GM23338 (cell line): ENCODE results near the gene POLE. TPM values are rescaled to one million over a fixed set of nuclear protein-coding genes. Genes with fewer than 3 reads are reported as not detected.

Experiments
- ATAC-seq: fragments of 200-7000 bp; cut with Tn5 transposase; 3 replicates; pipeline ENCODE4 v1.9.1; 2020
- DNase-seq: peaks from one replicate; pipeline ENCODE4 v3.0.0-alpha.2; 2015; ENCODE audit warnings: low spot score
- H2AFZ ChIP-seq: fragments of 200-600 bp; sonication (generic); 2 replicates; pipeline ENCODE4 v1.8.0; 2016; ENCODE audit warnings: antibody characterized with exemption, mild to moderate bottlenecking, moderate library complexity
- H3F3A ChIP-seq: fragments of 200-600 bp; sonication (generic); replicated peaks from 2 replicates; pipeline ENCODE4 v1.8.0; 2017; ENCODE audit warnings: antibody characterized with exemption, mixed run types, low read depth
- H3K27ac ChIP-seq: fragments of 200-600 bp; sonication (generic); 2 replicates; pipeline ENCODE4 v1.6.1; 2016; ENCODE audit warnings: low read depth
- H3K27me3 ChIP-seq: fragments of 200-600 bp; sonication (generic); 2 replicates; pipeline ENCODE4 v1.8.0; 2016; ENCODE audit warnings: mild to moderate bottlenecking, mixed run types, moderate library complexity; ENCODE audit not compliant: insufficient read depth
- H3K36me3 ChIP-seq: fragments of 200-600 bp; sonication (generic); 2 replicates; pipeline ENCODE4 v1.8.0; 2016; ENCODE audit warnings: mild to moderate bottlenecking; ENCODE audit not compliant: insufficient read depth
- H3K4me1 ChIP-seq: fragments of 200-600 bp; sonication (generic); 2 replicates; pipeline ENCODE4 v1.8.0; 2016; ENCODE audit warnings: mild to moderate bottlenecking, moderate library complexity; ENCODE audit not compliant: insufficient read depth
- H3K4me2 ChIP-seq: fragments of 200-600 bp; sonication (generic); 2 replicates; pipeline ENCODE4 v1.7.1; 2017; ENCODE audit warnings: mixed run types
- H3K4me3 ChIP-seq: fragments of 200-600 bp; sonication (generic); 2 replicates; pipeline ENCODE4 v1.6.1; 2016; ENCODE audit warnings: mixed run types
- H3K79me2 ChIP-seq: fragments of 200-600 bp; sonication (generic); replicated peaks from 2 replicates; pipeline ENCODE4 v1.8.0; 2017; ENCODE audit warnings: mild to moderate bottlenecking; ENCODE audit not compliant: insufficient read depth
- H3K9me2 ChIP-seq: fragments of 200-600 bp; sonication (generic); 2 replicates; pipeline ENCODE4 v1.8.0; 2017; ENCODE audit not compliant: insufficient read depth
- H4K20me1 ChIP-seq: fragments of 200-600 bp; sonication (generic); replicated peaks from 2 replicates; pipeline ENCODE4 v1.8.0; 2017; ENCODE audit warnings: mild to moderate bottlenecking; ENCODE audit not compliant: insufficient read depth
- H3K27ac Mint-ChIP-seq: 2 replicates; pipeline ENCODE4 v1.8.0; 2020; ENCODE audit warnings: inconsistent platforms, mild to moderate bottlenecking, moderate library complexity, mixed read lengths
- H3K27me3 Mint-ChIP-seq: 3 replicates; pipeline ENCODE4 v1.8.0; 2022; ENCODE audit warnings: low read depth, mild to moderate bottlenecking, moderate library complexity, mixed read lengths, inconsistent platforms; ENCODE audit not compliant: insufficient read depth, poor library complexity
- H3K36me3 Mint-ChIP-seq: 3 replicates; pipeline ENCODE4 v1.8.0; 2021; ENCODE audit warnings: low read depth, mild to moderate bottlenecking, inconsistent platforms, moderate library complexity, mixed read lengths
- H3K4me1 Mint-ChIP-seq: 3 replicates; pipeline ENCODE4 v1.8.0; 2020; ENCODE audit warnings: mild to moderate bottlenecking, inconsistent platforms, mixed read lengths
- H3K4me3 Mint-ChIP-seq: 3 replicates; pipeline ENCODE4 v1.8.0; 2021; ENCODE audit warnings: moderate library complexity, mild to moderate bottlenecking, inconsistent platforms, mixed read lengths
- H3K9me3 Mint-ChIP-seq: 3 replicates; pipeline ENCODE4 v1.8.0; 2020; ENCODE audit warnings: moderate library complexity, mild to moderate bottlenecking, inconsistent platforms, mixed read lengths
- EZH2 ChIP-seq: fragments of 200-600 bp; sonication (generic); IDR thresholded peaks from one replicate; pipeline ENCODE4 v1.8.0; 2017; ENCODE audit warnings: antibody characterized with exemption, mild to moderate bottlenecking, low read depth; ENCODE audit not compliant: unreplicated experiment
- EZH2phosphoT487 ChIP-seq: fragments of 200-600 bp; sonication (generic); IDR thresholded peaks from one replicate; pipeline ENCODE4 v1.8.1; 2018; ENCODE audit warnings: antibody characterized with exemption; ENCODE audit not compliant: unreplicated experiment
- POLR2AphosphoS5 ChIP-seq: IDR thresholded peaks from 2 replicates; pipeline ENCODE4 v1.6.1; 2016; ENCODE audit warnings: antibody characterized with exemption, low read depth
- STAT1 ChIP-seq: IDR thresholded peaks from one replicate; pipeline ENCODE4 v1.6.1; 2016; ENCODE audit warnings: antibody characterized with exemption; ENCODE audit not compliant: unreplicated experiment
- ZNF114 ChIP-seq: fragments of 250-450 bp; sonication (Bioruptor Pico); IDR thresholded peaks from 2 replicates; pipeline ENCODE4 v1.5.0; 2020; ENCODE audit warnings: mild to moderate bottlenecking, moderate library complexity
- ZNF331 ChIP-seq: fragments of 250-450 bp; sonication (Bioruptor Pico); IDR thresholded peaks from 2 replicates; pipeline ENCODE4 v1.5.0; 2020; ENCODE audit warnings: low read depth, mild to moderate bottlenecking, moderate library complexity
- polyA plus RNA-seq: library from polyadenylated mRNA; unstranded; fragments of >200 nt; fragmentation: Nextera tagmentation; extraction: Ambion mirVana; gene quantifications from 2 replicates; pipeline ENCODE4 v1.2.1, GENCODE V29; 2016
- total RNA-seq: library from RNA; depleted of rRNA; stranded (reverse); fragments of >200 nt; shearing (Covaris generic); gene quantifications from 2 replicates; pipeline ENCODE4 v1.2.3, GENCODE V29; 2014
- TF ChIP-seq, protein P1 (sequence below): fragments of 250-450 bp; sonication (Bioruptor Pico); IDR thresholded peaks from 2 replicates; pipeline ENCODE4 v1.5.0; 2020; ENCODE audit warnings: mild to moderate bottlenecking, moderate library complexity
- TF ChIP-seq, protein P2 (sequence below): IDR thresholded peaks from one replicate; pipeline ENCODE4 v1.6.1; 2018; ENCODE audit warnings: antibody characterized with exemption; ENCODE audit not compliant: unreplicated experiment

POLE gene
- total and polyA plus RNA-seq, 2 experiments from 2014 or later: 33.6 to 125 TPM

DNA sequence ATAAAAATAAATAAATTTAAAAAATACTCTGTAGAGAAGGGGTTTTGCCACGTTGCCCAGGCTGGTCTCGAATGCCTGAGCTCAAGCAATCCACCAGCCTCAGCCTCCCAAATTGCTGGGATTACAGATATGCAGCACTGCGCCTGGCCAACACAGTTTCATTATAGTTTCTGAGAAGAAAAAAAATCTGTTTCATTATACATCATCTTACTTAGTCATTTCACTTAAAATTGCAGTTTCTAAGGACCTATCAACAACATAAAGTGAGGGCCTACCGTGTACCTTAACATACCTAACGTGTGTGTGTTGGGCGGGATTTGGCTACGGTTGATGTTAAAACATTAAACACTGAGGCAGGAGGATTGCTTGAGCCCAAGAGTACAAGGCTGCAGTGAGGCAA lies 40.3 kb downstream of the POLE start (continued):
- TF ChIP-seq, protein P1, sequence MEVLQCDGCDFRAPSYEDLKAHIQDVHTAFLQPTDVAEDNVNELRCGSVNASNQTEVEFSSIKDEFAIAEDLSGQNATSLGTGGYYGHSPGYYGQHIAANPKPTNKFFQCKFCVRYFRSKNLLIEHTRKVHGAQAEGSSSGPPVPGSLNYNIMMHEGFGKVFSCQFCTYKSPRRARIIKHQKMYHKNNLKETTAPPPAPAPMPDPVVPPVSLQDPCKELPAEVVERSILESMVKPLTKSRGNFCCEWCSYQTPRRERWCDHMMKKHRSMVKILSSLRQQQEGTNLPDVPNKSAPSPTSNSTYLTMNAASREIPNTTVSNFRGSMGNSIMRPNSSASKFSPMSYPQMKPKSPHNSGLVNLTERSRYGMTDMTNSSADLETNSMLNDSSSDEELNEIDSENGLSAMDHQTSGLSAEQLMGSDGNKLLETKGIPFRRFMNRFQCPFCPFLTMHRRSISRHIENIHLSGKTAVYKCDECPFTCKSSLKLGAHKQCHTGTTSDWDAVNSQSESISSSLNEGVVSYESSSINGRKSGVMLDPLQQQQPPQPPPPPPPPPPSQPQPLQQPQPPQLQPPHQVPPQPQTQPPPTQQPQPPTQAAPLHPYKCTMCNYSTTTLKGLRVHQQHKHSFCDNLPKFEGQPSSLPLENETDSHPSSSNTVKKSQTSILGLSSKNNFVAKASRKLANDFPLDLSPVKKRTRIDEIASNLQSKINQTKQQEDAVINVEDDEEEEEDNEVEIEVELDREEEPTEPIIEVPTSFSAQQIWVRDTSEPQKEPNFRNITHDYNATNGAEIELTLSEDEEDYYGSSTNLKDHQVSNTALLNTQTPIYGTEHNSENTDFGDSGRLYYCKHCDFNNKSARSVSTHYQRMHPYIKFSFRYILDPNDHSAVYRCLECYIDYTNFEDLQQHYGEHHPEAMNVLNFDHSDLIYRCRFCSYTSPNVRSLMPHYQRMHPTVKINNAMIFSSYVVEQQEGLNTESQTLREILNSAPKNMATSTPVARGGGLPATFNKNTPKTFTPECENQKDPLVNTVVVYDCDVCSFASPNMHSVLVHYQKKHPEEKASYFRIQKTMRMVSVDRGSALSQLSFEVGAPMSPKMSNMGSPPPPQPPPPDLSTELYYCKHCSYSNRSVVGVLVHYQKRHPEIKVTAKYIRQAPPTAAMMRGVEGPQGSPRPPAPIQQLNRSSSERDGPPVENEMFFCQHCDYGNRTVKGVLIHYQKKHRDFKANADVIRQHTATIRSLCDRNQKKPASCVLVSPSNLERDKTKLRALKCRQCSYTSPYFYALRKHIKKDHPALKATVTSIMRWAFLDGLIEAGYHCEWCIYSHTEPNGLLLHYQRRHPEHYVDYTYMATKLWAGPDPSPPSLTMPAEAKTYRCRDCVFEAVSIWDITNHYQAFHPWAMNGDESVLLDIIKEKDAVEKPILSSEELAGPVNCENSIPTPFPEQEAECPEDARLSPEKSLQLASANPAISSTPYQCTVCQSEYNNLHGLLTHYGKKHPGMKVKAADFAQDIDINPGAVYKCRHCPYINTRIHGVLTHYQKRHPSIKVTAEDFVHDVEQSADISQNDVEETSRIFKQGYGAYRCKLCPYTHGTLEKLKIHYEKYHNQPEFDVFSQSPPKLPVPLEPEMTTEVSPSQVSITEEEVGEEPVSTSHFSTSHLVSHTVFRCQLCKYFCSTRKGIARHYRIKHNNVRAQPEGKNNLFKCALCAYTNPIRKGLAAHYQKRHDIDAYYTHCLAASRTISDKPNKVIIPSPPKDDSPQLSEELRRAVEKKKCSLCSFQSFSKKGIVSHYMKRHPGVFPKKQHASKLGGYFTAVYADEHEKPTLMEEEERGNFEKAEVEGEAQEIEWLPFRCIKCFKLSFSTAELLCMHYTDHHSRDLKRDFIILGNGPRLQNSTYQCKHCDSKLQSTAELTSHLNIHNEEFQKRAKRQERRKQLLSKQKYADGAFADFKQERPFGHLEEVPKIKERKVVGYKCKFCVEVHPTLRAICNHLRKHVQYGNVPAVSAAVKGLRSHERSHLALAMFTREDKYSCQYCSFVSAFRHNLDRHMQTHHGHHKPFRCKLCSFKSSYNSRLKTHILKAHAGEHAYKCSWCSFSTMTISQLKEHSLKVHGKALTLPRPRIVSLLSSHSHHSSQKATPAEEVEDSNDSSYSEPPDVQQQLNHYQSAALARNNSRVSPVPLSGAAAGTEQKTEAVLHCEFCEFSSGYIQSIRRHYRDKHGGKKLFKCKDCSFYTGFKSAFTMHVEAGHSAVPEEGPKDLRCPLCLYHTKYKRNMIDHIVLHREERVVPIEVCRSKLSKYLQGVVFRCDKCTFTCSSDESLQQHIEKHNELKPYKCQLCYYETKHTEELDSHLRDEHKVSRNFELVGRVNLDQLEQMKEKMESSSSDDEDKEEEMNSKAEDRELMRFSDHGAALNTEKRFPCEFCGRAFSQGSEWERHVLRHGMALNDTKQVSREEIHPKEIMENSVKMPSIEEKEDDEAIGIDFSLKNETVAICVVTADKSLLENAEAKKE (CRISPR knock-in tag): no peak
- TF ChIP-seq ZNF331 (CRISPR knock-in tag): no peak
- TF ChIP-seq EZH2: no peak

DNA sequence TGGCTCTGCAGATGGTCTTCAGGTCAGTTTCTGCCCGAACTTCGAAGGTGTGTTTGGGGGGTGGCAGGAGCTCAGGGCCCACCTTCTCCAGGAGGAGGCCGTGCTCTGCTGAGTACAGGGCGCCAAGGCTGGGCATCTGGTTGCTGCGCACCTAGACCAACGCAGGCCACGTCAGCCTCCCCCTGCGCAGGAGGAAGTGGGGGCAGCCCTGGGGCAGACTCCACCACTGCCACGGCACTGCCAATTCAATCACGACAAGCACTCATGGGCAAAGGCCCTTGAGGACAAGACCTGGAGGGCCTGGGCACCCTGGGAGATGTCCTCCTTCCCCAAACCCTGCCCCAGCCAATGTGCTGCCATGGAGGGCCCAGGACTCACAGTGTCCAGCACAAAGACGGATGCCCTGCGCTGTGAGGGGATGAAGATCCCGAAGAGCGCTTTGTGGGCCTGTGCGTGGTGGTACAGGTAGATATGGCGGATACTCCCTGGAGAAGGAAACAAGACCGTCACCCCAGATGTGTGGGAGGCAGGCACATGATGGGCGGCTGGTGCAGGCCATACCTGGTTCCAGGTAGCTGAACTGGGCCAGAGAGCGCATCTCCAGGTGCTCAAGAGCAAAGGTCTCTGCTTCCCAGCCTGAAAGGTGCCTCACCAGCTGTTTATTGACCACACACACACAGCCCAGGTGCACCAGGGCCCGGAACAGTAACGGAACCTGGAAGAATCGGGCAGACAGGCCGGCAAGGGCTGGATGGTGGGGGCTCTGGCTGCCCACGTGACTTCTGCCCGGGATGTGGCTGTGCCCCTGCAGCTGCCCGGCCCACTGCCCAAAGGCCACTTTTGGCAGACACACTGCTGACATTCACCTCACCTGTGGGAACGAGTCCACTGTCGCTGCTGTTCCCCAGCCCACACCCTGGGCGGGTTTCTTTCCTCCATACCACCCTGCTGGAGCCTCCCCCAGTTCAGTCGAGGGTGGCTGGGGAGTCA lies 44.0 kb downstream of the POLE start:
- H2AFZ ChIP-seq: no peak overlapping the region
- H3K9me3 Mint-ChIP-seq: no peaks in the 10 kb centered on the region
- peaks cover 13% of the 10 kb centered on the region for H4K20me1 ChIP-seq
- H3K4me3 Mint-ChIP-seq: no peak overlapping the region
- H3K27ac ChIP-seq: no peak overlapping the region
- H3K4me1 Mint-ChIP-seq: no peaks in the 10 kb centered on the region
- DNase-seq (no peak), ATAC-seq (no peak)
- no peak overlapping the region for H3K4me3 ChIP-seq
- no peaks in the 10 kb centered on the region for H3K9me2 ChIP-seq
- peaks cover 8% of the 10 kb centered on the region; the same call in 1 of the 2 replicates for H3F3A ChIP-seq
- H3K79me2 ChIP-seq: no peaks in the 10 kb centered on the region
- H3K27me3 ChIP-seq: no peaks in the 10 kb centered on the region
- no peak overlapping the region for H3K27ac Mint-ChIP-seq
- no peak overlapping the region for H3K4me2 ChIP-seq
- H3K4me1 ChIP-seq: no peaks in the 10 kb centered on the region
- peaks cover 35% of the 10 kb centered on the region for H3K36me3 ChIP-seq
- H3K27me3 Mint-ChIP-seq: peaks cover 8% of the 10 kb centered on the region
- peaks cover 78% of the 10 kb centered on the region for H3K36me3 Mint-ChIP-seq
- TF ChIP-seq POLR2AphosphoS5: no peak
- no peak for TF ChIP-seq STAT1
- no peak for TF ChIP-seq ZNF114 (CRISPR knock-in tag)
- TF ChIP-seq EZH2phosphoT487: no peak
- TF ChIP-seq EZH2: no peak
- TF ChIP-seq, protein P2, sequence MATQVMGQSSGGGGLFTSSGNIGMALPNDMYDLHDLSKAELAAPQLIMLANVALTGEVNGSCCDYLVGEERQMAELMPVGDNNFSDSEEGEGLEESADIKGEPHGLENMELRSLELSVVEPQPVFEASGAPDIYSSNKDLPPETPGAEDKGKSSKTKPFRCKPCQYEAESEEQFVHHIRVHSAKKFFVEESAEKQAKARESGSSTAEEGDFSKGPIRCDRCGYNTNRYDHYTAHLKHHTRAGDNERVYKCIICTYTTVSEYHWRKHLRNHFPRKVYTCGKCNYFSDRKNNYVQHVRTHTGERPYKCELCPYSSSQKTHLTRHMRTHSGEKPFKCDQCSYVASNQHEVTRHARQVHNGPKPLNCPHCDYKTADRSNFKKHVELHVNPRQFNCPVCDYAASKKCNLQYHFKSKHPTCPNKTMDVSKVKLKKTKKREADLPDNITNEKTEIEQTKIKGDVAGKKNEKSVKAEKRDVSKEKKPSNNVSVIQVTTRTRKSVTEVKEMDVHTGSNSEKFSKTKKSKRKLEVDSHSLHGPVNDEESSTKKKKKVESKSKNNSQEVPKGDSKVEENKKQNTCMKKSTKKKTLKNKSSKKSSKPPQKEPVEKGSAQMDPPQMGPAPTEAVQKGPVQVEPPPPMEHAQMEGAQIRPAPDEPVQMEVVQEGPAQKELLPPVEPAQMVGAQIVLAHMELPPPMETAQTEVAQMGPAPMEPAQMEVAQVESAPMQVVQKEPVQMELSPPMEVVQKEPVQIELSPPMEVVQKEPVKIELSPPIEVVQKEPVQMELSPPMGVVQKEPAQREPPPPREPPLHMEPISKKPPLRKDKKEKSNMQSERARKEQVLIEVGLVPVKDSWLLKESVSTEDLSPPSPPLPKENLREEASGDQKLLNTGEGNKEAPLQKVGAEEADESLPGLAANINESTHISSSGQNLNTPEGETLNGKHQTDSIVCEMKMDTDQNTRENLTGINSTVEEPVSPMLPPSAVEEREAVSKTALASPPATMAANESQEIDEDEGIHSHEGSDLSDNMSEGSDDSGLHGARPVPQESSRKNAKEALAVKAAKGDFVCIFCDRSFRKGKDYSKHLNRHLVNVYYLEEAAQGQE: no peak
